MG63 (cell line): ENCODE data around the gene SLN. TPM values are rescaled to one million over a fixed set of nuclear protein-coding genes. Genes with fewer than 3 reads are reported as not detected.

Experiments used
- DNase-seq: peaks from one replicate; pipeline ENCODE4 v3.0.0-alpha.2; 2020
- H3K27me3 ChIP-seq: fragments of 250-450 bp; sonication (Bioruptor Pico); 2 replicates; pipeline ENCODE4 v1.5.1; 2020; ENCODE audit warnings: mild to moderate bottlenecking, moderate library complexity
- H3K36me3 ChIP-seq: fragments of 250-450 bp; sonication (Bioruptor Pico); 2 replicates; pipeline ENCODE4 v1.5.1; 2020; ENCODE audit warnings: mild to moderate bottlenecking, moderate library complexity
- H3K4me3 ChIP-seq: fragments of 250-450 bp; sonication (Bioruptor Pico); 2 replicates; pipeline ENCODE4 v1.5.1; 2020; ENCODE audit warnings: mild to moderate bottlenecking, moderate library complexity
- H3K9me3 ChIP-seq: fragments of 250-450 bp; sonication (Bioruptor Pico); 2 replicates; pipeline ENCODE4 v1.5.1; 2020; ENCODE audit warnings: mild to moderate bottlenecking, moderate library complexity
- total RNA-seq: library from RNA; depleted of rRNA; stranded (reverse); fragments of >200 nt; shearing (Covaris generic); gene quantifications from 2 replicates; pipeline ENCODE4 v1.2.3, GENCODE V29; 2014; ENCODE audit warnings: low replicate concordance; rRNA removed

SLN gene
- total RNA-seq, 1 experiment from 2014 or later = not detected

DNA sequence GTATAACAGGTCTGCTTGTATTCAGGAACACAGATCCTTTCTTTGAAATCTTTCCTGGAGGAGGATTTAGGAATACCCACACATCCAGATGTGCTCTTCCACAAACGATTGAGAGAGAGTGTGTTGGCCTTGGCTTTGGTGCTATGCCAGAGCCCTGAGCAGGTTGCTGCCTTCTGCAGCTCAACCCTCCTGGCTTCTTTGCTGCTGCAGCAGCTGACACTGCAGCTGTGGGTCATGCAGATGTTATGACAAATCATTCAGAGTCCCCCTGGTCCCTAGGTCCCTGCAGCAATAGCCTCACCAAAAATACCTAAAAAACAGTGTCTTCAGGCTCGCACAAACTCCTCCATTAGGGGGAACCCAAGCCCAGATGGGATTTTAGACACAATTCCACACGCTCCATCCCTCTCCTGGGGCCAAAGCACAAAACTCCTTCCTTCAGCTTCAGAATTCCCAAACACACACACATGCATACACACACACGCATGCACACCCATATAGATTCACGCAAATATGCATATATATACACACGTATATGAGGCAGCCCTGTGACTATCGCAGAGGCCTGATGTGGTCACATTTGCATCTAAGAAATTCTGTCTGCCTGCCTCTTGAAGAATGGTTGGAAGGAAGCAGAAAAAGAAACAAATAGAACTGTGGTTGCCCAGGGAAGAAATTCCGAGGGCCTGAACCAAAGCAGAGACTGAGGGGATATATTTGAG, 35.4 kb downstream of the SLN start:
- no peaks in the 10 kb centered on the region for H3K9me3 ChIP-seq
- no peaks in the 10 kb centered on the region for H3K27me3 ChIP-seq
- H3K36me3 ChIP-seq = no peaks in the 10 kb centered on the region
- DNase-seq = no peak
- no peak overlapping the region for H3K4me3 ChIP-seq

GRCh38 chr11:107675902-107676301, 36.0 kb downstream of the SLN start:
- H3K9me3 ChIP-seq = no peaks in the 10 kb centered on the region
- no peaks in the 10 kb centered on the region for H3K27me3 ChIP-seq
- DNase-seq = no peak
- no peak overlapping the region for H3K4me3 ChIP-seq
- H3K36me3 ChIP-seq = no peaks in the 10 kb centered on the region

- Histone ChIP-seq H3K27me3 (peaks cover under 1% of the 10 kb centered on the region; the same call in 1 of the 2 replicates), H3K4me3 (no peak overlapping the region), H3K9me3 (no peaks in the 10 kb centered on the region), H3K36me3 (no peaks in the 10 kb centered on the region)
- no peak for DNase-seq
Measured at GRCh38 chr11:107669893-107670601, 41.8 kb downstream of the SLN start.

GRCh38 chr11:107669191-107669740, 42.6 kb downstream of the SLN start:
- no peak for DNase-seq
- H3K9me3 ChIP-seq = no peaks in the 10 kb centered on the region

DNA sequence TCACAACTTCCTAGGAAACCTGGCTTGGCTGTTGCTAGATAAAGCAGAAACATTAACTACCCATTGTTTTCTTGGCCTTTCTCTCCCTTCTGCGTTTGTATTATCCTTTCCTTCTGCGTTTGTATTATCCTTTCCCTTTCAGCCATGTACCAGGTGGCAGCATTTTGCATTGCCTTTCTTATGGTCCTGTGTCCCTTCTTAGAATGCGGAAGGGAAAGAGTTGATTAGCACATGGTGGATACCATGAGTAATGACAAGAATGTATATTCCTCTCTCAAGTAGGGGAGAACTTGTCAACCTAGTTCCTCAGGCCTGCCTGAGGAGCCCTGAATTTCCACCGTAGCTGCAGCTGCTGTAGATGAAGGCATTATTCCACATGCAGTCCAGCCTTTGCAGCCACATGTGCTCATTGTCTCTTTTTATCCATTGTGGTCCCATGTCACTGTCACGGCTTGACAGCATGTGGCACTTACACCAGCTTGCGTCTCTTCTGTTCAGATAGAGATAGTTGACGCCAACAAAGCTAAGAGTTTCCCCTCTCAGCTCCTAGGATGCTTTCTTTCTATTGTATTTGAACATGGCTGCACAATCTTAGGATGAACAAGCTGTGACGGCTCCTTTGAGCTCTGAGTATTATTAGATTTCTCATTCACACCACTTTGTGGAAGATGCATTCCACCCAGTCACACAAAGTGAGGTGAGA, 44.8 kb downstream of the SLN start:
- DNase-seq = no peak

More at GRCh38 chr11:107669191-107669740, 42.6 kb downstream of the SLN start:
- Histone ChIP-seq H3K4me3 (no peak overlapping the region), H3K27me3 (peaks cover 8% of the 10 kb centered on the region), H3K36me3 (no peaks in the 10 kb centered on the region)

DNA sequence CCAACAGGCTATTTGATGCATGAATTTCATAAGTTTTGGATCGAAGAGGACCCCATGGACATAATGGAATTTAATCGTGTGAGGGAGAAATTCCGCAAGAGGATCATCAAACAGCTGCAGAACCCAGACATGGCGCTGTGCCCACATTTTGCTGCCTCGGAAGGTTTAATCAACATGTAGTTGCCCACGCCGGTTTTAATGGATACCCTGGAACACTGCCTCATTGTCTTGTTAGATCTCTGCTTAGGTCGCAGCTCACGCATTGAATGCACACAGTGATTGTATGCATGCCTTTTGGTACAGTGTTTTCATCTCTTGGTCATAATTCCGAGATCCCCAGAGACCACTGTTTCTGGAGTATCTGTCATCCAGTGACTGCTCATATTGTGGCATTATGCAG, 46.8 kb downstream of the SLN start:
- Histone ChIP-seq H3K36me3 (no peaks in the 10 kb centered on the region), H3K9me3 (no peaks in the 10 kb centered on the region), H3K4me3 (no peak overlapping the region), H3K27me3 (peaks cover 13% of the 10 kb centered on the region)
- peak; percentile 7 for DNase-seq

More for the DNA sequence above, 44.8 kb downstream of the SLN start:
- Histone ChIP-seq H3K9me3 (no peaks in the 10 kb centered on the region), H3K4me3 (no peak overlapping the region), H3K27me3 (peaks cover 9% of the 10 kb centered on the region), H3K36me3 (no peaks in the 10 kb centered on the region)

- no peak for DNase-seq
- H3K9me3 ChIP-seq = no peaks in the 10 kb centered on the region
- no peak overlapping the region for H3K4me3 ChIP-seq
- H3K27me3 ChIP-seq = peaks cover 13% of the 10 kb centered on the region
- H3K36me3 ChIP-seq = no peaks in the 10 kb centered on the region
Measured at GRCh38 chr11:107661656-107662055, 50.2 kb downstream of the SLN start.

DNA sequence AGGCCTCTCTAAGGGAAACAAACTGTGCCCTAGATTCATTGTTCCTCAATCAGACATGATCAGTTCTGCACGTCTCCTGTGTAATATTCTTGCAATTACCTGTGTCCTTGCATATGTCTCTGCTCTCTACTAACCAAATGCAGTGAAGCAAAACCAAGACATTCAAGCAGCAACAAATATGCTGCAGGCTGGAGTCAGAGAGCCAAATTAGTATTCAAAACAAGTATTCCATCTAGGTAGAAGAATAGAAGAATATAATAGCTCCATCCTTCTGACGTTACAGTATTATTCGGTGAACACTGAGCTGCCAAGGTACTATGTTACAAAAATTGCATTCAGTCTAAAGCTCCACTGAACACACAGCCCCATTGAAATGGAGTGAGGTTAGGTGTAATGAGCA, 51.8 kb downstream of the SLN start:
- DNase-seq = no peak
- Histone ChIP-seq H3K9me3 (no peaks in the 10 kb centered on the region), H3K36me3 (no peaks in the 10 kb centered on the region), H3K27me3 (peaks cover 12% of the 10 kb centered on the region), H3K4me3 (no peak overlapping the region)

- no peak for DNase-seq
- Histone ChIP-seq H3K4me3 (no peak overlapping the region), H3K27me3 (peaks cover 5% of the 10 kb centered on the region; the same call in 1 of the 2 replicates), H3K36me3 (no peaks in the 10 kb centered on the region), H3K9me3 (no peaks in the 10 kb centered on the region)
Measured at GRCh38 chr11:107659310-107659709, 52.5 kb downstream of the SLN start.

Other genes starting within 250 kb of the SLN start
- gene ALKBH8, start 146.3 kb downstream of the SLN start, total RNA-seq = 5.5 and 7.0 TPM in 2 replicates
- gene ELMOD1, start 120.9 kb downstream of the SLN start, total RNA-seq = not detected in 2 replicates
- gene SLC35F2, start 146.7 kb upstream of the SLN start, total RNA-seq = 38.4 and 42.9 TPM in 2 replicates
- gene RAB39A, start 216.4 kb upstream of the SLN start, total RNA-seq = 0.13 and 0.35 TPM in 2 replicates